HG03342 (cell line): Measurements from ENCODE around the gene TRAPPC10.
A peak's percentile ranks its signal among the peaks of the same experiment; 100 is the strongest.

Source experiments
- ATAC-seq: cut with Tn5 transposase; IDR thresholded peaks from one replicate; pipeline ENCODE4 v1.9.1; 2021; ENCODE audit warnings: mild to moderate bottlenecking, moderate library complexity; ENCODE audit not compliant: unreplicated experiment

The TRAPPC10 gene, protein sequence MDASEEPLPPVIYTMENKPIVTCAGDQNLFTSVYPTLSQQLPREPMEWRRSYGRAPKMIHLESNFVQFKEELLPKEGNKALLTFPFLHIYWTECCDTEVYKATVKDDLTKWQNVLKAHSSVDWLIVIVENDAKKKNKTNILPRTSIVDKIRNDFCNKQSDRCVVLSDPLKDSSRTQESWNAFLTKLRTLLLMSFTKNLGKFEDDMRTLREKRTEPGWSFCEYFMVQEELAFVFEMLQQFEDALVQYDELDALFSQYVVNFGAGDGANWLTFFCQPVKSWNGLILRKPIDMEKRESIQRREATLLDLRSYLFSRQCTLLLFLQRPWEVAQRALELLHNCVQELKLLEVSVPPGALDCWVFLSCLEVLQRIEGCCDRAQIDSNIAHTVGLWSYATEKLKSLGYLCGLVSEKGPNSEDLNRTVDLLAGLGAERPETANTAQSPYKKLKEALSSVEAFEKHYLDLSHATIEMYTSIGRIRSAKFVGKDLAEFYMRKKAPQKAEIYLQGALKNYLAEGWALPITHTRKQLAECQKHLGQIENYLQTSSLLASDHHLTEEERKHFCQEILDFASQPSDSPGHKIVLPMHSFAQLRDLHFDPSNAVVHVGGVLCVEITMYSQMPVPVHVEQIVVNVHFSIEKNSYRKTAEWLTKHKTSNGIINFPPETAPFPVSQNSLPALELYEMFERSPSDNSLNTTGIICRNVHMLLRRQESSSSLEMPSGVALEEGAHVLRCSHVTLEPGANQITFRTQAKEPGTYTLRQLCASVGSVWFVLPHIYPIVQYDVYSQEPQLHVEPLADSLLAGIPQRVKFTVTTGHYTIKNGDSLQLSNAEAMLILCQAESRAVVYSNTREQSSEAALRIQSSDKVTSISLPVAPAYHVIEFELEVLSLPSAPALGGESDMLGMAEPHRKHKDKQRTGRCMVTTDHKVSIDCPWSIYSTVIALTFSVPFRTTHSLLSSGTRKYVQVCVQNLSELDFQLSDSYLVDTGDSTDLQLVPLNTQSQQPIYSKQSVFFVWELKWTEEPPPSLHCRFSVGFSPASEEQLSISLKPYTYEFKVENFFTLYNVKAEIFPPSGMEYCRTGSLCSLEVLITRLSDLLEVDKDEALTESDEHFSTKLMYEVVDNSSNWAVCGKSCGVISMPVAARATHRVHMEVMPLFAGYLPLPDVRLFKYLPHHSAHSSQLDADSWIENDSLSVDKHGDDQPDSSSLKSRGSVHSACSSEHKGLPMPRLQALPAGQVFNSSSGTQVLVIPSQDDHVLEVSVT

GRCh38 chr21:44011579-44012473 lies at the start of gene TRAPPC10:
Gene TRAPPC10, plus strand, starts transcription at chr21:44012309. Its CDS starts 185 bp downstream, at chr21:44012494.
- ATAC-seq, result peak; percentile 64

- no peak for ATAC-seq
Measured at GRCh38 chr21:43965911-43966585, 46.1 kb upstream of the TRAPPC10 start.

DNA sequence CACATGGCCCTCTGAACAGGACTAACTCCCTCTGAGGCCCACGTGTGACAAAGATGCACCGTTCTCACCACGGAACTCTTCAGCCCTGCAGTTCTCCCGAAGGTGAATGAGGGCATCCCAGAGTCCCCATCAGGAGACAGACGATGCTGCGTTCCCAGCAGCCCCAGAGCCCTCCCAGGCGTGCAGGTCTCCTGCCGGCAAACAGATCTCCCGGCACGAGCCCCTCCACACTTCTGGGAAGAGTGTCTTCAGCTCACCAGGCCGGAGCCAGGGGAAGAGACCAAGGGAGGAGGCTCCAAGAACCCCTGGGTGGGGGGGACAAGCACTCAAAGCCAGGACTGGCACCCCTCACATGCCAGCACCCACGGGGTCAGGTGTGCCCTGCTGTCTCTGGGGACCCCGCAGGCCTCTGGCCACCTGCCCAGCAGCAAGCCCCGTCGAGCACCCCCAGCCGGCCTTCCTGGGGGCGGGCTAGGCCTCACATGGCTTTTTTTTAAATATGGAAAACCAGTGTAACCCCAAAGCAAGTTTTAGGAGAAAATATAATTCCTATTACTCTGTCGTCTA lies 45.1 kb upstream of the TRAPPC10 start:
- ATAC-seq, result no peak

DNA sequence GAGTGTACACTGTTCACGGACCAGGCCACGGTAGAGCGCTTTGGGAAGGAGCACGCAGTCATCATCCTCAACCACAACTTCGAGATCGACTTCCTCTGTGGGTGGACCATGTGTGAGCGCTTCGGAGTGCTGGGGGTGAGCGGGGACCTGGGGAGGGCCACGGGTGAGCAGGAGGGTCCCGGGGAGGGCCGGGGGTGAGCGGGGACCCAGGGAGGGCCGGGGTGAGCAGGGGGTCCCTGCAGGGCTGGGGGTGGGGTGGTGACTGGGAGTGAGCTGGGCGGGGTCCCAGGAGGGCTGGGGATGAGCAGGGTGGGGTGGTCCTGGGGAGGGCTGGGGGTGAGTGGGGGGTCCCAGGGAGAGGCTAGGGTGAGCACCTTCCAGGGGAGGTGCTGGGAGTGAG lies 44.1 kb upstream of the TRAPPC10 start:
- ATAC-seq, result no peak

GRCh38 chr21:43968410-43969114 lies 43.5 kb upstream of the TRAPPC10 start:
- no peak for ATAC-seq

GRCh38 chr21:43969115-43969444 lies 43.0 kb upstream of the TRAPPC10 start:
- ATAC-seq, result no peak

- ATAC-seq, result no peak
Measured at GRCh38 chr21:43970551-43970950, 41.6 kb upstream of the TRAPPC10 start.

- no peak for ATAC-seq
Measured at GRCh38 chr21:43971201-43971991, 40.7 kb upstream of the TRAPPC10 start.

- ATAC-seq, result no peak
Measured at GRCh38 chr21:43971992-43972255, 40.2 kb upstream of the TRAPPC10 start.

DNA sequence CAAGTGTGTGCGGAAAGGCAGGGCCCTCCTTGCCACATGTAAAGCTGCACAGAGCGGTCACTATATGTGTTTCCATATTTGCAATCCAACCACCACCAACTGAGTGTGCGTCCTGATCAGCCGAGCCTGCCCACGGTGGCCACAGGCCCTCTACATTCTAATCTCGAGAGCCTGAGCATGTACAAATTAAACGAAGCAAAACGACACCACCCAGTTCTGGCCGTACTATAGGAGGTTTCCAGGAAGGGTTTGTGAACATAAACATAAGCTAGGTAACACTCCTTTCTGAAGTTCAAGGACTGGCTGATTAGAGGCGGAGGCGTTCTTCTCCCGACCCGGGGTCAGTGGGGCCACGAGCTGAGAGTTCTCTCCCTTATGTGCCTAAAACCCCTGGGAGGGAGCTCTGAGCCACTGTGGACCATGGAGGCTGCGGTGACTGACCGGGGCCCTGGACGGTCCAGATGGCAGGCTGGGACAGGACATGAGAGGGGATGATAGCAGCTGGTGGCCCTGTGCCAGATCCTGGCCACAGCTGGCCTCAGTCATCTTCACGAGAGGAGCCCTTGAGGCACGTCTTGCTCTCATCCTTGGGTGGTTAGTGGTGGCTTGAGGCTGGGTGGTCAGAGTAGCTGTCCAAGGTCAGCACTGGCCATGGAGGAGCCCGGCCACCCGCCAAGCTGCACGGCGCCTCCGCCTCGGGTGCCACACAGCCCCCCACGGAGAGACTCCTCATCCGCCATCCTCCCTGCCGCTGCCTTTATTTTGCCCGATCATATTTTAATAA lies 39.1 kb upstream of the TRAPPC10 start:
- ATAC-seq, result no peak

DNA sequence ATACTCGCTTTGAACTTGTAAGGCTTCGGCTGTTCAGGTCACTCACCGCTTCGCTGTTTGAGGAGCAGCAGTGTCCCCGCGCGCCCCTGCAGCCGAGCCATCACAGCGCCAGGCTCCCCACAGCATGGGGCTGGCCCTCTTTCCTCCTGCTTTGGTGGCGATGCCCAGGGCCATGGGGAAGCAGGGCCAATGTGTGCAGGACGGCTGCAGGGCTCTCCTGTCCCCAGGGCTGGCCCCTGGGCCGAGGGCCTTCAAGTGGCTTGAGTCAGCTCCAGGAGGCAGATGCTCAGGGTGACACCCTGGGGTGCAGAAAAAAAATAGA lies 38.5 kb upstream of the TRAPPC10 start:
- ATAC-seq, result no peak

DNA sequence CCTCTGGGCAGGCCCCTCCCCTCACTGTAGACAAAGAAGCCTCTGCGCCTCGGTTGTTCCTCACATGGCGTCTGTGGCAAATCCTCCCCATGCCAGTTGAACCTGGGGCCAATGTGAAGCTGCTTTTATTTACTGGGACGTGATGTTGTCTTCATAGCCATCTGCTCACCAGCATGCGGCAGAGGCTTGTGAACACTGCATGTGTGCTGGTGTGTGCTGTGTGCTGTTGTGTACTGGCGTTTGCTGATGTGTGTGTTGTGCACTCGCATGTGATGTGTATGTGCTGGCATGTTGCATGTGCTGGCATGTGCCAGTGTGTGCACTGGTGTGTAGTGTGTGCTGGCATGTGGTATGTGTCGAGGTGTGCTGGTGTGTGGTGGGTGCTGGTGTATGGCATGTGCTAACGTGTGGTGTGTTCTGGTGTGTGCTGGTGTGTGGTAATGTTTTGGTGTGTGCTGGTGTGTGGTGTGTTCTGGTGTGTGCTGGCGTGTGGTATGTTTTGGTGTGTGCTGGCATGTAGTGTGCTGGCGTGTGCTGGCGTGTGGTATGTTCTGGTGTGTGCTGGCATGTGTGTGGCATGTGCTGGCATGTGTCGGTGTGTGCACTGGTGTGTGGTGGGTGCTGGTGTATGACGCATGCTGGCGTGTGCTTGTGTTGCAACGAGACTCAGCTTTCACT lies 37.2 kb upstream of the TRAPPC10 start:
- peak; percentile 11 for ATAC-seq

DNA sequence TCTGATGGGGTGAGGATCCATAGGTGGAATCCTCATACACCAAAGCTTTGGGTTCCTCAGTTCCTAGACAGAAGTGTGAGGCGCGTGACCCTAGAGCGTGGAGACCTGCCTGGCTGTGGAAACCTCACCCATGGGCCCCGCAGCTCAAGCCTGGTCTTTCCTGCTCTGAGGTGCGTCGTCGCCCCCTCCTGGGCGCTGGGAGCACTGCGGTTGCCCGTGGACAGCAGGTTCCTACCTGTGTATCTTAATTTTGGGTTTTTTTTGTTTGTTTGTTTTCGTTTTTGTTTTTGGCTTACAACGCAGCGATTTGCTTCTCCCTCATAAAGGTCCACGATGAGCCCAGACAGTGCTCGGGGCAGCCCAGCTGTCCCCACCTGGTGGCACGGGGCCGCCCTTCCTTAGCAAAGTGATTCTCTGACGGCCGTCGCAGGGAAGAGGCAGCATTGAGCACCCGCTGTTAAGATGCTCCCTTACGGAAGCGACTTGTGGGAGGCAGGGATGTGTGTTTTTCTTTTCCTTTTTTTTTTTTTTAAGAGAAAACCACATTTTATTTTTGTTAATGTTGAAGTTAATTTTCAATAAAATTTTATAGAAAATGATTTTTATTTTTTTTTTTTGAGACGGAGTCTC lies 36.5 kb upstream of the TRAPPC10 start:
- peak; percentile 59 for ATAC-seq

GRCh38 chr21:43976661-43977060 lies 35.4 kb upstream of the TRAPPC10 start:
- no peak for ATAC-seq

- no peak for ATAC-seq
Measured at GRCh38 chr21:43978060-43978459, 34.0 kb upstream of the TRAPPC10 start.

DNA sequence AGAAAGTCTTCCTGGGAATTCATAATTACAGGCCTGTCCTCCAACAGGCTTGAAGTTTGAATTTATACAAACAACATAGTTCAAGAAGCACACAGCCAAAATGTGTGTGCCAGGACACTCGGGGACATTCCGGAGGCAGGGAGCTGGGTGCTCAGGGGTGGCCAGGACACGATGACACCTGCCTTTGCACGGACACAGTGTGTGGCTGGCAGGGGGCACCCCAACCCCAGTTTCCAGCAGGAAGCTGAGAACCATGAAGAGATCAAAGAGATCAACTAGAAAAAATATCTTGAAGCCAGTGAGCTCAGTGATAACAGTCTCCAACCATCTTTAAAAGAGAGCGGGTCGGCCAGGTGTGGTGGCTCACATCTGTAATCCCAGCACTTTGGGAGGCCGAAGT lies 32.5 kb upstream of the TRAPPC10 start:
- ATAC-seq, result no peak
